Stimulated activated CD4-positive, alpha-beta T cell treated with anti-CD3 and anti-CD28 coated beads, Interleukin-4, amount 100 ng/mL, for 48 hours (primary cell): Measurements from ENCODE around the gene PAN2.
A peak's percentile ranks its signal among the peaks of the same experiment; 100 is the strongest.
"Not testable (repeated sequence)": the region's sequence is repeated elsewhere in the genome, so short reads cannot be mapped to it uniquely, and the experiment has no call there.

ENCODE experiments used
- DNase-seq, 2 donors: peaks; one replicate each; pipeline ENCODE4 v3.0.0-alpha.2; 2020; ENCODE audit warnings: low read depth in 2 of 2

Gene PAN2

GRCh38 chr12:56347255-56347654 is 13.5 kb upstream of the PAN2 start:
- not testable (repeated sequence) for DNase-seq

DNA sequence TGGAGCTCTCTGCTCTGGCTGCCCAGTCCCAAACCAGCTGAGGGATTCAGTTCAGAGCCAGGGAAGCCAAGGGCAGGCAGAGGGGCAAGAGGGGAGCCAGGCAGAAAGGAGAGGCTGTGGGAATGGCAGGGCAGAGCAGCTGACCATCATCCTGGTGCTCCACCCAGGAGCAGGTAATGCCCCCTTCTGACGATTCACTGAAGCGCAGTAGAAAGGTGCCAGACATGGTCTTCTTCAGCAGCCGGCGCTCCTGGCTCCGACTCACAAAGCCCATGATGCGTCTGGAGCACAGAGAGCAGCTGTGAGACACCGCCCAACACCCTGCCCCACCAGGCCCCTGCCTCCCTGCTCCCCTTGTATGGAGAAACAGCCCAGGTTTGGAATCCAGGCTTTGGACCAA is 12.9 kb upstream of the PAN2 start:
- no peak for DNase-seq

GRCh38 chr12:56342290-56342689 is 8.5 kb upstream of the PAN2 start:
- not testable (repeated sequence) for DNase-seq

DNA sequence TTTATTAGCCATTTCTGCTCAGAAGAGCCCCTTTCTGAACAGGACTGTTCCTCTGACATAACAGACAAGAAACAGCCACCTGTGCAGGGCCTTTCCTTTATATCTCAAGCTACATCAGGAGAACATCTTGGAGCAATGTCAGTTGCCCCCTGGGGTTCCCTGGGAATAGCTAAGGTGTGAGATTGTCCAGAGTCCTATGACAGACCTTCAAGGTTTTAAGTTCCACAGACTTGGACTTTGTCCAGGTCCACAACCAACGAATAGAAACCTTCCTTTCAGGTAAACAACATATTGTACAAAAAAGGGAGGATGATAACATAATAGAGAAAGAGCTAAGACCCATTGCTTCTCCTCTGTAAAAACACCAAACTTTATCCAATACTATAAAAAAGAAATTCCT is 7.8 kb upstream of the PAN2 start:
- no peak for DNase-seq

DNA sequence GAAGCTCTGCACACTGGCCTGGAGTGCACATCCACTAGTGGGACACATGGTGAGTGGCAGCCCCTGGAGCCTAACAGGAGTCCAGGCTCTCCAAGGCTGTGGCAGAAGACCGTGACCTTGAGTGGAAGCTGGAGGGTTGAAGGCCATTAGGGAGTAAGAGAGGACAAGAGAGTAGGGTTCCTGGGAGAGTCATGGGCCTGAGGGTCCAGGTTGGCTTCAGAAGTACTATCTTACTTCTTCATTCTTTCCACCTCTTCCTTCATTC is 5.3 kb upstream of the PAN2 start:
- no peak for DNase-seq

GRCh38 chr12:56338308-56339157 is 4.7 kb upstream of the PAN2 start, which contains the start of gene IL23A:
TSS of gene IL23A (plus strand) at chr12:56338884. CDS start at chr12:56339045, 161 bp downstream.
- peak; percentile 64 to 86 for DNase-seq

- DNase-seq: no peak
Observed at GRCh38 chr12:56337753-56338251, 4.0 kb upstream of the PAN2 start.

GRCh38 chr12:56336361-56337167 is 2.8 kb upstream of the PAN2 start:
- no peak for DNase-seq

- not testable (repeated sequence) for DNase-seq
Observed at GRCh38 chr12:56335527-56335926, 1.7 kb upstream of the PAN2 start.

DNA sequence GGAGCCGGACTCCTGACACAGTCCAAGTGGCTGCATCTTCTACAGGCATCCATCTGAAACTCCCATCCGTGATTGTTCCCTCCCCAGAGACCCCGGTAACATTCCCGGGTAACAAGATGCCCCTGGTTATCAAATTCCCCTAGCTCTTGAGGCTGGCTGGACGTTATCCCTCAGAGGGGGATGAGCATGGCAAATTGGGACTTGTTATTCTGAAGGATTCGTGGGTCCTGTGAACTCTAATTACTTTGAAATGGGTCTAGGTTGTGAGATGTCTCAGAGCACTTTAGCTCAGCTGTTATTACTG is 642 bp upstream of the PAN2 start:
- no peak for DNase-seq

- DNase-seq: no peak
Observed at GRCh38 chr12:56333197-56333678, 562 bp downstream of the PAN2 start.

DNA sequence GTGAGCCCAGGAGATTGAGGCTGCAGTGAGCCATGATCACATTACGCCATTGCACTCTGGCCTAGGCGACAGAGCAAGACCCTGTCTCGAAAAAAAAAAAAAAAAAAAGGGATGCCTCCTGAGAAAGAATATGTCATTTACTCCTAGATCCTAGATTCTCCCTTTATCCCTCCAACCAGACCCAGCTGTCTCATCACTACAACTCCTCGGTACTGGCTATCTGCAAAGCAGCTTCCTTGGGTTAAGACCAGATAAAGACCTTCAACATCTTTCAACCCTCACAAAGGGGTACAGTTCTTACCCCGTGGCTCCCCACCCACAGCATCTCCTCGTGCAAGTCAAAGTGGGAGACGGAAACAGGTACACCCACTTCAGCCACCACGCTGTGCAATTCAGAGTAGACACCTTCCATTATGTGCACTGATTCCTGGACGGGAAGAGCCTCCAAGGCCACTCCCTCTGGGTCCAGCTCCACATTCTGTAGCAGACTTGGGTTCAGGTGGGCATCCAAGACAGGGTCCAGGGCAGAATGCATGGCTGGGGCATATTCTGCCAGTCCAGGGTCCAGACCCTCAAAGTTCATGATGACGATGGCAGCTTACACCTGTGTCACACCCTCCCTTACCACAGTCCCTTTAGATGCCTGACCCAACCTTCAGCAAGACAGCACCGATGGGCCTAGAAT is 1.1 kb downstream of the PAN2 start:
- DNase-seq: no peak

DNA sequence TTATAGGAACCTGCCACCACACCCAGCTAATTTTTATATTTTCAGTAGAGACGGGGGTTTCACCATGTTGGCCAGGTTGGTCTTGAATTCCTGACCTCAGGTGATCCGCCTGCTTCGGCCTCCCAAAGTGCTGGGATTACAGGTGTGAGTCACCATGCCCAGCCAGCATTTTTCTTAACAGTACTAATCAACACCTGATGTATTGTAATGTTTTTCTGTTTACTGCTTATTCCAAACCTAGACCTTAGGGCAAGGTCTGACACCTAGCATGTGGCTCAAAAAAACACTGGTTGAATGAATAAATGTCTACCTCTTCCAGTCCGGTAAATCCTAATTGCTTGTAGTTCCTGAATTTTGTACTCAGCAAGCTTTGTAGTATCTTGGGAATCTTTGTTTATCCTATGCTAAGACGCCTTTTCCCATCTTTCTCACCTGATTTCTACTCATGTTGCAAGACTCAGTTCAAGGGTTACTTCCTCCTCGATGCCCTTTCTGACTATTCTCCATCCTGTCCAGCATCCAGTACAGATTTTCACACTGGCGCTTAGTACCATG is 2.8 kb downstream of the PAN2 start:
- DNase-seq: no peak

DNA sequence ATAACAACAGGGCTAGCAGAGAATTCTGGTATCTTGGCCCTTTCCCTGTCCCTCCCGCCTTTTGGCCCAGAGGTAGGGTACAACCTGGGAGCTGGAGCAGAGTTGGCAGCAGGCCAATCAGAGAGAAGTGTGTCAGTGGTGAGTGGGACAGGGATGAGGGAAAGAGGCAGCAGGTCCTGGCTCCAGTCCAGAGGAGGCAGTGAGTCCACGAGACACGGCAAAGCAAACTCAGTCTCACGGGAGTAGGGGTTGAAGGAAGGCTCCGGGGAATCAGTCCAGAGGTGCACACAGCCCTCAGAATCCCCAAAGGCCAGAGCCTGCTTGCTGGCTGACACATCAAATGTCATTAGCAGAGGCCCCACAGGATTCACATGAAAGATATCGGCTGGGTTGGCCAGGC is 7.3 kb downstream of the PAN2 start:
- DNase-seq: no peak

GRCh38 chr12:56326126-56326525 is 7.7 kb downstream of the PAN2 start:
- DNase-seq: no peak

DNA sequence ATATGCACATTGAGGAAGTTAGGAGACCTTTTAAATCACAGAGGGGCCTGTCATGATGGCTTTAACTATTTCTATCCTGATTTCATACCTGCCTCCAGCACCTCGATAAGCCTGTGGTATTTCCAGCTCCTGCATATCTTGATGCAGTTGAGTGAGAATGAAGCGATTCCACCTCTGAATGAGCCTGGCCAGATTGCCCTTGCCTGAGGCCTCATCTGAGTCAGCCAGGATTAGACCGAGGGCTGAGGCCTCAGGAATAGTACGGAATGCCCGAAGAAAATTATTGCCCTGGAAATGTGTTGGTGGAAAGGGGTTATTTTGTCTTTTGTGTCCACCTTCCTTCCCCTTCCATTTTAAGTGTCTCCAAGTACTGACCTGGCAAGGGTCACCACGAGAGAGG is 9.6 kb downstream of the PAN2 start:
- no peak for DNase-seq

- DNase-seq: not testable (repeated sequence)
Observed at GRCh38 chr12:56321610-56322009, 12.2 kb downstream of the PAN2 start.

DNA sequence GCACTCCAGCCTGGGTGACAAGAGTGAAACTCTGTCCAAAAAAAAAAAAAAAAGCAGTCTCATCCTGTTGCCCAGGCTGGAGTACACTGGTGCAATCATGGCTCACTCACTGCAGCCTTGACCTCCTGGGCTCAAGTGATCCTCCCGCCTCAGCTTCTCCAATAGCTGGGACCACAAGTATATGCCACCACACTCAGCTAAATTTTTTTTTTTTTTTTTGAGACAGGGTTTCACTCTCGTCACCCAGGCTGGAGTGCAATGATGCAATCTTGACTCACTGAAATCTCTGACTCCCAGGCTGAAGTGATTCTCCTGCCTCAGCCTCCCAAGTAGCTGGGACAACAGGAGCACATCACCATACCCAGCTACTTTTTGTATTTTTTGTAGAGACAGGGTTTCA is 12.8 kb downstream of the PAN2 start:
- no peak for DNase-seq

DNA sequence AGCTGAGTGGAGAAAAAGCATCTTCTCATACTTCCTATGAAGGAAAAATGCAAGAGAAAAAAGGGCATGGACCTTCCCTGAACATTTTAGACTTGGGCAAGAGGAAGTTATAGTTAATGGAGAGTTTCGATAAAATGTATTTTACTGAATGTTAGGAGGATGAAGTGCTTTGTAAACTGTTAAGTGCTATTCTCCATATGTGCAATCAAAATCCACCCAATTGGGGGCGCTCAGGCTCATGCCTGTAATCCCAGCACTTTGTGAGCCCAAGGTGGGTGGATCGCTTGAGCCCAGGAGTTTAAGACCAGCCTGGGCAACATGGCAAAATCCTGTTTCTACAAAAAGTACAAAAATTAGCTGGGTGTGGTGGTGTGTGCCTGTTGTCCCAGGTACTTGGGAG is 16.1 kb downstream of the PAN2 start:
- DNase-seq: no peak

GRCh38 chr12:56315622-56316473 is 18.0 kb downstream of the PAN2 start, which contains the start of gene CNPY2:
TSS of gene CNPY2 (minus strand) at chr12:56315988. CDS start at chr12:56315217, 771 bp downstream.
- DNase-seq: peak; percentile 89 to 91

GRCh38 chr12:56315249-56315621 is 18.6 kb downstream of the PAN2 start:
- no peak for DNase-seq
